Activated B cell treated with CpG ODN at 0.5 μM for 24 hours (primary cell): ENCODE data around the gene AGFG2. TPM values are rescaled to one million over a fixed set of nuclear protein-coding genes. Genes with fewer than 3 reads are reported as not detected.

Source experiments
- ATAC-seq: fragments of 200-7000 bp; cut with Tn5 transposase; one replicate; pipeline ENCODE4 v1.10.0; 2021; ENCODE audit warnings: low read depth, mild to moderate bottlenecking, moderate library complexity
- CTCF ChIA-PET: fragments of 350-600 bp; sonication (Branson Sonifier 250); formaldehyde crosslinking; loops from one replicate; lab custom pipeline; 2021; ENCODE audit warnings: antibody characterized with exemption; lab: Charles Lee
- POLR2A ChIA-PET: fragments of 350-600 bp; sonication (Branson Sonifier 250); formaldehyde crosslinking; loops from one replicate; lab custom pipeline; 2021; ENCODE audit warnings: antibody characterized with exemption; lab: Charles Lee
- DNase-seq: peaks from one replicate; pipeline ENCODE4 v3.0.0; 2022
- H3K27ac Mint-ChIP-seq: one replicate; pipeline ENCODE4 v1.8.0; 2020; ENCODE audit warnings: mixed read lengths
- H3K27me3 Mint-ChIP-seq: one replicate; pipeline ENCODE4 v1.8.0; 2021; ENCODE audit warnings: mixed read lengths
- H3K36me3 Mint-ChIP-seq: one replicate; pipeline ENCODE4 v1.8.0; 2021; ENCODE audit warnings: low read depth, mixed read lengths
- H3K4me1 Mint-ChIP-seq: one replicate; pipeline ENCODE4 v1.8.0; 2021; ENCODE audit warnings: mixed read lengths
- H3K4me3 Mint-ChIP-seq: one replicate; pipeline ENCODE4 v1.8.0; 2020; ENCODE audit warnings: mild to moderate bottlenecking, mixed read lengths
- H3K9me3 Mint-ChIP-seq: one replicate; pipeline ENCODE4 v1.8.0; 2020; ENCODE audit warnings: mixed read lengths
- intact Hi-C: fragments of 100-400 bp; cut with micrococcal nuclease; formaldehyde crosslinking; loops from one replicate; pipeline ENCODE4 v1.15.1; 2024
- total RNA-seq: library from RNA; stranded (reverse); gene quantifications from 2 replicates; pipeline ENCODE4 v1.2.3, GENCODE V29; 2022
- TF ChIP-seq, protein P1 (sequence below): fragments of 200-600 bp; IDR thresholded peaks from one replicate; pipeline ENCODE4 v1.8.0; 2022; ENCODE audit warnings: antibody characterized with exemption, mild to moderate bottlenecking

Gene AGFG2
- total RNA-seq, 1 donor from 2014 or later: 9.5 TPM

DNA sequence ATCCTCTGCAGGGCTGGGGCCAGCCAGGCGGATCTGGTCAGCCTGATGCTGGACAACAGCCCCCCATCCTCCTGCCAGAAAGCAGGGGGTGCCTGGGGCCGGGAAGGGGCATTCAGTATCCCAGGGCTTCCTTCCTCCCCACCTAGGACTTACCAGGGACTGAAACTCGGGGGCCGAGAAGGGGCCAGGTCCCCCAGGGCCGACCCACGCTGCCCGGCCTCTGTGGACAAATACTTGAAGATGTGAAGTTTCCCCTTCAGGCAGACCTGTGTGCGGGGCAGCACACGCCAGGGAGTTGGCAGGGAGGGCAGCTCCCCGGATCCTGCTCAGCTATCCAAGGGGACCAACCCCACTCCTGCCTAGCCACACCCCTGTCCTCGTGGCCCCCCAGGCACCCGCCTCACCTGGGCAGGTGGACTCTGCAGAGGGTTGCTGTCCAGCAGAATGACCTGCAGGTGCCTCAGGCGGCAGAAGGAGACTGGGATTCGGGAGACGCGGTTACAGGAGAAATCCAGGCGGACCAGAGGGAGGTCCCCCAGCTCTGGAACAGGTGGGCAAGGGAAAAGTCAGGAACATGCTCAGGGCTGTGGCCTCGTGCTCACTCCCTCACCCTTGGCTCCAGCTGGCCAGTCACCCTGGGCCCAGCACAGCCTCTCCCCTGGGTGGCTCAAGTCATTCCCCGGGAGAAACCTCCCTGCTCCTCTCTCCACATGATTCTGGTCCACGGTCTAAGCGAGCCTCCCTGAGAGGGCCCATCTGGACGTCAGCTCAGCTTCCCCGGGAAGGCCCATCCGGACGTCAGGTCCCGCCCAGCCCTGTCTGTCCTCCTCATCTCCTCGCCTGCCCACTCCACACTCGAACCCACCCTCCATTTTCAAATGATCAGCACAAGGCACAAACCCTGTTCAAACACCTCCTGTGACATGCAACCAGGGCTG, 39.5 kb downstream of the AGFG2 start:
- Mint-ChIP-seq H3K4me3 (no peak overlapping the region), H3K4me1 (peaks cover 14% of the 10 kb centered on the region), H3K27ac (no peak overlapping the region), H3K9me3 (no peaks in the 10 kb centered on the region), H3K36me3 (peaks cover 29% of the 10 kb centered on the region), H3K27me3 (no peaks in the 10 kb centered on the region)
- TF ChIP-seq, protein P1, sequence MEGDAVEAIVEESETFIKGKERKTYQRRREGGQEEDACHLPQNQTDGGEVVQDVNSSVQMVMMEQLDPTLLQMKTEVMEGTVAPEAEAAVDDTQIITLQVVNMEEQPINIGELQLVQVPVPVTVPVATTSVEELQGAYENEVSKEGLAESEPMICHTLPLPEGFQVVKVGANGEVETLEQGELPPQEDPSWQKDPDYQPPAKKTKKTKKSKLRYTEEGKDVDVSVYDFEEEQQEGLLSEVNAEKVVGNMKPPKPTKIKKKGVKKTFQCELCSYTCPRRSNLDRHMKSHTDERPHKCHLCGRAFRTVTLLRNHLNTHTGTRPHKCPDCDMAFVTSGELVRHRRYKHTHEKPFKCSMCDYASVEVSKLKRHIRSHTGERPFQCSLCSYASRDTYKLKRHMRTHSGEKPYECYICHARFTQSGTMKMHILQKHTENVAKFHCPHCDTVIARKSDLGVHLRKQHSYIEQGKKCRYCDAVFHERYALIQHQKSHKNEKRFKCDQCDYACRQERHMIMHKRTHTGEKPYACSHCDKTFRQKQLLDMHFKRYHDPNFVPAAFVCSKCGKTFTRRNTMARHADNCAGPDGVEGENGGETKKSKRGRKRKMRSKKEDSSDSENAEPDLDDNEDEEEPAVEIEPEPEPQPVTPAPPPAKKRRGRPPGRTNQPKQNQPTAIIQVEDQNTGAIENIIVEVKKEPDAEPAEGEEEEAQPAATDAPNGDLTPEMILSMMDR: no peak
- ChIA-PET CTCF (no interaction called here), POLR2A (interaction anchor here (0.6 to 1.3 kb wide), 4 partner anchors 8 to 119 kb away, joined by 3 to 5 read pairs (median 4); partner anchors contain the start of genes FBXO24 and MOSPD3)
- ATAC-seq (no peak), DNase-seq (no peak)
- intact Hi-C loops: no loop called here

DNA sequence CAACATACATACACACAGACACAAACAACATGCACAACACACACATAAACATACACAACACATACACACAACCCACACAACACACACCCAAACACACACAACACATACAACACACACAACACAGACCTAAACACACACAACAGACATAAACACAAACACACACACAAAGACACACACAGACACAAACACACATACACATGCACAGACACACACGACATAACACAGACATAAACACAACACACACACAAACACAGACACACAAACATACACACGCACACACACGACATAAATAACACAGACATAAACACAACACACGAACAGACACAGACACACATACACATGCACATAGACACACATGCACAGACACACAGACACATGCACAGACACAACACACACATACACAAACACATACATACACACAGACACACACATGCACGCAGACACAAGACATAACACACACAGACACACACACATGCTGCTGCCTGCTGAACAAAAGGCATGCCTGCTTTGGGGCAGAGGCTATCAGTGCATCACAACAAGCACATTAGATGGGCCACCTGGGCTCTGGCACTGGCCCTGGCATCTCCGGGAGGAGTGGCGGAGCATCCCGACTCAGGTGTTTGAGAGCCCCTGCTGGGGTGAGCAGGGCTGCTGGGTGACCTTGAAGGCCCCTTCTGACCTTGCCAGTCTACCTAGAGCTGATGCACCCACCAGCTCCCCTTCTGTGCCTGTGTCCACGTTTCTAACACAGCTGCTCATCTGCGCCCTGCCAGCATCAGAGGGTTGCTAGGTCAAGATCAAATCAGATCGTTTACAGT, 41.7 kb downstream of the AGFG2 start:
- H3K4me3 Mint-ChIP-seq: no peak overlapping the region
- POLR2A ChIA-PET: interaction anchor here (1.0 kb wide), 1 partner anchor 31 kb away, joined by 4 read pairs; the partner anchor contains the start of gene MOSPD3
- no peaks in the 10 kb centered on the region for H3K9me3 Mint-ChIP-seq
- ATAC-seq (no peak), DNase-seq (no peak)
- intact Hi-C loops: no loop called here
- peaks cover 35% of the 10 kb centered on the region for H3K4me1 Mint-ChIP-seq
- H3K36me3 Mint-ChIP-seq: peaks cover 25% of the 10 kb centered on the region
- CTCF ChIA-PET: interaction anchor here (0.7 kb wide), 1 partner anchor 125 kb away, joined by 3 read pairs; the partner anchor contains the start of gene POP7
- TF ChIP-seq, protein P1: no peak
- H3K27ac Mint-ChIP-seq: no peak overlapping the region
- no peaks in the 10 kb centered on the region for H3K27me3 Mint-ChIP-seq

DNA sequence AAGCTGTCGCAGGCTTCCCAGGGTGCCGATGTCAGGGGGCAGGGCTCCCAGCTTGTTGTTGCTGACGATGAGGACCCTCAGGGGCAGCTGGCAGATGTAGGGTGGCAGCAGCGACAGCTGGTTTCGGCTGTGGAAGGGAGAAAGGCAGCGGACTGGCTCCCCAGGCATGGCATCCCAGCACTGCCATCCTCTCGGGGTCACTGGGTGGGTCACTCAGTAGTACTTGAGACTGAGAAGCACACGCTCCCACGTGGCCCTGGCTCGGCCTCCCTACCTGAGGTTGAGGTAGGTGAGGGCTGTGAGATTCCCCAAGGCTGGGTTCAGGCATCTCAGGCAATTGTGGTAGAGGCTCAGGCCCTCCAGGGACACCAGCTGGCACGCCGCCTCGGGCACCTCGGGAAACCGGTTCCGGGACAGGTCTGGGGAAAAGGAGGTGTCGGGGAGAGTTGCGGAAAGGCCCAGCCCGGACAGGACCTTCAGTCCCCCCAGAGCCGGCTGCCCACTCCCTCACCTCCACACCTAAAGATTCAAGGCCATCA, 43.1 kb downstream of the AGFG2 start:
- ChIA-PET CTCF (interaction anchor here (1.2 kb wide), 1 partner anchor 17 kb away, joined by 6 read pairs; no protein-coding TSS in a partner anchor), POLR2A (interaction anchor here (1.0 to 1.5 kb wide), 2 partner anchors 11 to 30 kb away, joined by 4 to 5 read pairs; partner anchors contain the start of gene MOSPD3)
- DNase-seq (no peak), ATAC-seq (no peak)
- intact Hi-C loops: no loop called here
- Mint-ChIP-seq H3K4me3 (no peak overlapping the region), H3K27me3 (no peaks in the 10 kb centered on the region), H3K9me3 (no peaks in the 10 kb centered on the region), H3K4me1 (peaks cover 38% of the 10 kb centered on the region), H3K36me3 (peaks cover 15% of the 10 kb centered on the region), H3K27ac (peak overlapping the region; percentile 96)
- TF ChIP-seq, protein P1: no peak

DNA sequence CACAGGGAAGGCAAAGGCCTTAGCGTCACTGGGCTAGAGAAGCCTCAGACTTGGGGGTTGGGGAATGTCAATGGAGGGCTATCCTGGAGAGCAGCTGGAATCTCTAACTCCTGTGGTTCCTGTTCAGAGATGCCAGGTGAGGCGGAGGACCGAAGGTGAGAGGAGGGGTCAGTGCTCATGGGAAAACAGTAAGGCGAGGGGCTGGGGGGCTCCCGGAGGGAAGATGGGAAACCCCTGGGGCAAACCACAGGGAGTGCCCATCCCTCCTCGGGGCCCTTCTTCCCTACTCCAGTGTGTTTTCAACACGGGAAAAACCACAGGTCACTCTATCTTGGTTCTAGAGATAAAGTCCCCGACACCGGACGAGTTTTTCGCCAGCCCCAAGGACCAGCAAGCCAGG, 43.6 kb downstream of the AGFG2 start:
- TF ChIP-seq, protein P1: no peak
- Mint-ChIP-seq H3K4me1 (peaks cover 38% of the 10 kb centered on the region), H3K9me3 (no peaks in the 10 kb centered on the region), H3K36me3 (peaks cover 15% of the 10 kb centered on the region), H3K4me3 (peak overlapping the region; percentile 93), H3K27me3 (no peaks in the 10 kb centered on the region), H3K27ac (peak overlapping the region; percentile 96)
- ATAC-seq (no peak), DNase-seq (no peak)
- POLR2A ChIA-PET: interaction anchor here (0.6 to 5.2 kb wide), 9 partner anchors 11 to 433 kb away, joined by 3 to 114 read pairs (median 13); partner anchors contain the start of genes MOSPD3, POP7 and SLC12A9
- intact Hi-C loops: loop anchor here (1.0 kb wide), 1 partner anchor 13 kb away; no protein-coding TSS in a partner anchor
- CTCF ChIA-PET: interaction anchor here (1.2 to 2.4 kb wide), 2 partner anchors 18 to 23 kb away, joined by 6 to 7 read pairs; no protein-coding TSS in a partner anchor
